HCT116 (cell line): Measurements from ENCODE around the gene GCSAM. TPM values are rescaled to one million over a fixed set of nuclear protein-coding genes. Genes with fewer than 3 reads are reported as not detected.

Experiments used
- ATAC-seq: fragments of 200-7000 bp; cut with Tn5 transposase; 2 replicates; pipeline ENCODE4 v1.9.1; 2020; ENCODE audit warnings: mild to moderate bottlenecking, moderate library complexity
- BruUV-seq: library from RNA; stranded (reverse); fragments of 400-500 nt; replicated peaks from 2 replicates; lab custom pipeline; 2021; lab: Mats Ljungman, UMichigan
- CTCF ChIA-PET: fragments of 300-600 bp; sonication (Branson Sonifier 250); formaldehyde crosslinking; loops from one replicate; lab custom pipeline; 2021; ENCODE audit warnings: antibody characterized with exemption; lab: Charles Lee
- POLR2A ChIA-PET: fragments of 300-600, 350-600 bp; sonication (Branson Sonifier 250); formaldehyde crosslinking; loops from one replicate; lab custom pipeline; 2021; ENCODE audit warnings: antibody characterized with exemption; lab: Charles Lee
- RAD21 ChIA-PET, 2 experiments: fragments of 300-600 bp; sonication (Branson Sonifier 250); formaldehyde crosslinking; loops; one replicate each; lab custom pipeline; 2023; ENCODE audit warnings: low total read pairs in 2 of 2; ENCODE audit not compliant: uncharacterized antibody in 2 of 2, unreplicated experiment in 2 of 2, low non-redundant PET in 1 of 2; lab: Charles Lee
- DNase-seq: peaks from one replicate; pipeline ENCODE4 v3.0.0-alpha.2; 2010; ENCODE audit warnings: low read depth, low spot score
- H2AFZ ChIP-seq: fragments of 200-600 bp; shearing (Covaris generic), sonication (generic); 2 replicates; pipeline ENCODE4 v1.6.1; 2017; ENCODE audit warnings: low read depth, mixed run types, mixed read lengths, antibody characterized with exemption, low read length; ENCODE audit not compliant: poor library complexity, severe bottlenecking
- H3K27ac ChIP-seq: 2 replicates; pipeline ENCODE4 v1.5.1; 2012; ENCODE audit warnings: low read depth, low read length
- H3K27me3 ChIP-seq: fragments of 200-600 bp; sonication (generic); 2 replicates; pipeline ENCODE4 v1.6.1; 2016; ENCODE audit warnings: mixed run types, low read length, mixed read lengths; ENCODE audit not compliant: insufficient read depth
- H3K36me3 ChIP-seq, 2 experiments: fragments of 200-500 bp in 1 of 2; fragments of 200-600 bp in 1 of 2; sonication (Bioruptor generic) in 1 of 2; sonication (generic) in 1 of 2; 2 replicates each; pipeline versions ENCODE4 v1.5.1 to v1.6.1; 2014 to 2016; ENCODE audit warnings: low read length in 2 of 2, inconsistent platforms in 1 of 2, mixed read lengths in 1 of 2, mixed run types in 1 of 2; ENCODE audit not compliant: insufficient read depth in 2 of 2, control insufficient read depth in 1 of 2
- H3K4me1 ChIP-seq, 2 experiments: fragments of 200-600 bp in 1 of 2; sonication (generic) in 1 of 2; 2 replicates each; pipeline versions ENCODE4 v1.5.1 to v1.6.1; 2012 to 2017; ENCODE audit warnings: low read length in 2 of 2, inconsistent platforms in 1 of 2, mild to moderate bottlenecking in 1 of 2, mixed read lengths in 1 of 2, mixed run types in 1 of 2, moderate library complexity in 1 of 2; ENCODE audit not compliant: insufficient read depth in 2 of 2, control insufficient read depth in 1 of 2
- H3K4me2 ChIP-seq: fragments of 200-600 bp; sonication (generic); 2 replicates; pipeline ENCODE4 v1.6.1; 2017; ENCODE audit warnings: mixed run types, low read length, mixed read lengths
- H3K4me3 ChIP-seq, 2 experiments: fragments of 200-600 bp in 1 of 2; sonication (generic) in 1 of 2; replicated peaks in 1 of 2; 2 replicates each; pipeline ENCODE4 v1.5.1; 2011 to 2016; ENCODE audit warnings: low read length in 2 of 2, control low read depth in 1 of 2, low read depth in 1 of 2, mild to moderate bottlenecking in 1 of 2, mixed read lengths in 1 of 2, mixed run types in 1 of 2
- H3K79me2 ChIP-seq: fragments of 200-600 bp; sonication (generic); 2 replicates; pipeline ENCODE4 v1.6.1; 2017; ENCODE audit warnings: mild to moderate bottlenecking, mixed run types, low read length, moderate library complexity, mixed read lengths; ENCODE audit not compliant: insufficient read depth
- H3K9ac ChIP-seq: fragments of 200-600 bp; sonication (generic); 2 replicates; pipeline ENCODE4 v1.6.1; 2016; ENCODE audit warnings: low read length, mixed read lengths
- H3K9me2 ChIP-seq: fragments of 200-600 bp; sonication (generic), shearing (Covaris generic); 2 replicates; pipeline ENCODE4 v1.6.1; 2017; ENCODE audit warnings: mixed run types, mild to moderate bottlenecking, moderate library complexity; ENCODE audit not compliant: insufficient read depth
- H3K9me3 ChIP-seq, 2 experiments: fragments of 200-500 bp in 1 of 2; fragments of 200-600 bp in 1 of 2; sonication (Bioruptor generic) in 1 of 2; sonication (generic) in 1 of 2; 2 replicates each; pipeline ENCODE4 v1.6.1; 2014 to 2017; ENCODE audit warnings: low read length in 2 of 2, mixed read lengths in 2 of 2, inconsistent platforms in 1 of 2, low read depth in 1 of 2, mild to moderate bottlenecking in 1 of 2, mixed run types in 1 of 2, moderate library complexity in 1 of 2; ENCODE audit not compliant: control insufficient read depth in 1 of 2, insufficient read depth in 1 of 2
- H4K20me1 ChIP-seq: fragments of 200-600 bp; sonication (generic), shearing (Covaris generic); 2 replicates; pipeline ENCODE4 v1.6.1; 2017; ENCODE audit warnings: mixed run types, mild to moderate bottlenecking, moderate library complexity; ENCODE audit not compliant: insufficient read depth
- CEBPB ChIP-seq: IDR thresholded peaks from 2 replicates; pipeline ENCODE4 v1.6.1; 2012; ENCODE audit warnings: low read depth
- CTCF ChIP-seq, 3 experiments: fragments of 200-600 bp in 1 of 3; sonication (generic) in 1 of 3; IDR thresholded peaks in 2 of 3; conservative IDR thresholded peaks in 1 of 3; 2 replicates each; pipeline ENCODE4 v1.5.1; 2012 to 2017; ENCODE audit warnings: low read depth in 2 of 3, low read length in 2 of 3, antibody characterized with exemption in 1 of 3, borderline replicate concordance in 1 of 3, control low read depth in 1 of 3, mild to moderate bottlenecking in 1 of 3, mixed read lengths in 1 of 3, mixed run types in 1 of 3, moderate library complexity in 1 of 3; ENCODE audit not compliant: insufficient read depth in 1 of 3
- EGR1 ChIP-seq: IDR thresholded peaks from 2 replicates; pipeline ENCODE4 v1.6.1; 2012; ENCODE audit warnings: low read depth
- EZH2 ChIP-seq: fragments of 200-600 bp; sonication (generic); IDR thresholded peaks from 2 replicates; pipeline ENCODE4 v1.6.1; 2017; ENCODE audit warnings: antibody characterized with exemption, mixed run types
- EZH2phosphoT487 ChIP-seq: fragments of 200-600 bp; IDR thresholded peaks from 2 replicates; pipeline ENCODE4 v1.6.1; 2018; ENCODE audit warnings: antibody characterized with exemption, borderline replicate concordance
- FOSL1 ChIP-seq: IDR thresholded peaks from 2 replicates; pipeline ENCODE4 v1.6.1; 2012; ENCODE audit warnings: low read depth
- JUND ChIP-seq: IDR thresholded peaks from 2 replicates; pipeline ENCODE4 v1.6.1; 2012
- POLR2AphosphoS5 ChIP-seq: IDR thresholded peaks from 2 replicates; pipeline ENCODE4 v1.6.1; 2011; ENCODE audit warnings: mild to moderate bottlenecking, low read depth, low read length, moderate library complexity
- RAD21 ChIP-seq: IDR thresholded peaks from 2 replicates; pipeline ENCODE4 v1.6.1; 2012; ENCODE audit warnings: low read depth, mild to moderate bottlenecking
- SP1 ChIP-seq: IDR thresholded peaks from 2 replicates; pipeline ENCODE4 v1.6.1; 2012; ENCODE audit warnings: low read depth
- SRF ChIP-seq: IDR thresholded peaks from 2 replicates; pipeline ENCODE4 v1.6.1; 2012; ENCODE audit warnings: low read depth
- TCF7L2 ChIP-seq: IDR thresholded peaks from 2 replicates; pipeline ENCODE4 v1.7.0; 2011; ENCODE audit warnings: borderline replicate concordance, inconsistent platforms; ENCODE audit not compliant: insufficient read depth, insufficient read length; ENCODE audit errors: extremely low read depth
- YY1 ChIP-seq: IDR thresholded peaks from 2 replicates; pipeline ENCODE4 v1.6.1; 2011; ENCODE audit warnings: low read length, low read depth, moderate library complexity, mild to moderate bottlenecking; ENCODE audit not compliant: insufficient replicate concordance; ENCODE audit errors: extremely low read depth
- ZFX ChIP-seq: fragments of 450-650 bp; IDR thresholded peaks from 2 replicates; pipeline ENCODE4 v1.6.1; 2017
- intact Hi-C: fragments of 100-400 bp; cut with micrococcal nuclease; formaldehyde crosslinking; loops from 2 replicates; pipeline ENCODE4 v1.10.0; 2022
- total RNA-seq: library from RNA; stranded (reverse); gene quantifications from one replicate; pipeline ENCODE4 v1.2.1, GENCODE V29; 2021; ENCODE audit not compliant: unreplicated experiment
- TF ChIP-seq, protein P1 (sequence below): IDR thresholded peaks from 2 replicates; pipeline ENCODE4 v1.6.1; 2012
- TF ChIP-seq, protein P2 (sequence below): IDR thresholded peaks from 2 replicates; pipeline ENCODE4 v1.6.1; 2012
- TF ChIP-seq, protein P3 (sequence below): IDR thresholded peaks from 2 replicates; pipeline ENCODE4 v1.6.1; 2012; ENCODE audit warnings: low read depth

The GCSAM gene
- total RNA-seq, 1 experiment from 2014 or later: not detected

GRCh38 chr3:112095731-112096130, 37.3 kb downstream of the GCSAM start (continued):
- TF ChIP-seq CTCF (IDR thresholded peaks at IDR 0.05 in 2 of 3, conservative IDR thresholded peaks at IDR 0.05 in 1 of 3; ENCODE audit: borderline replicate concordance in 1 of 3, insufficient read depth in 1 of 3, low read depth in 2 of 3, low read length in 2 of 3) (no peak), SRF (no peak), FOSL1 (no peak), EZH2phosphoT487 (no peak), POLR2AphosphoS5 (no peak), TCF7L2 (no peak)
- TF ChIP-seq, protein P1, sequence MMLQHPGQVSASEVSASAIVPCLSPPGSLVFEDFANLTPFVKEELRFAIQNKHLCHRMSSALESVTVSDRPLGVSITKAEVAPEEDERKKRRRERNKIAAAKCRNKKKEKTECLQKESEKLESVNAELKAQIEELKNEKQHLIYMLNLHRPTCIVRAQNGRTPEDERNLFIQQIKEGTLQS: no peak

DNA sequence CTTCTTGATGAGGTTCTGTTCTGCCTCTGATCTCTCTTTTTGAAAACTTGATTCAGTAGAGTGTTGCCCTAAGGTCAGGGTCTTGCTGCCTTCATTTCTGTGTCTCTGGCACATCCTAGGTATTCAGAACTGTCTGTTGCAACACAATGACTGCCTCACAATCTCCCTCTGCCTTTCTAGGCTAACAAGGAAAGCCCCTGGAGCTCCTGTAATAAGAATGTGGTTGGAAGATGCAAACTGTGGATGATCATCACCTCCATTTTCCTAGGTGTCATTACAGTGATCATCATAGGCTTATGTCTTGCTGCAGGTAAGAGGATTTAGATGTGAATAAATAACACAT, 39.9 kb downstream of the GCSAM start:
- Histone ChIP-seq H3K4me1 (peaks cover 13 to 33% of the 10 kb centered on the region in 2 experiments), H3K27ac (no peak overlapping the region), H4K20me1 (no peaks in the 10 kb centered on the region), H3K9ac (no peak overlapping the region), H3K4me3 (no peak overlapping the region), H3K9me2 (no peaks in the 10 kb centered on the region)
- POLR2A ChIA-PET: no interaction called here
- intact Hi-C loops: no loop called here
- DNase-seq: no peak
- TF ChIP-seq SP1 (no peak), JUND (no peak), EZH2 (no peak), EGR1 (no peak), YY1 (no peak), TCF7L2 (no peak), ZFX (no peak), CEBPB (no peak), CTCF (IDR thresholded peaks at IDR 0.05 in 2 of 3, conservative IDR thresholded peaks at IDR 0.05 in 1 of 3; ENCODE audit: borderline replicate concordance in 1 of 3, insufficient read depth in 1 of 3, low read depth in 2 of 3, low read length in 2 of 3) (no peak), POLR2AphosphoS5 (no peak), RAD21 (no peak)
- TF ChIP-seq, protein P2, sequence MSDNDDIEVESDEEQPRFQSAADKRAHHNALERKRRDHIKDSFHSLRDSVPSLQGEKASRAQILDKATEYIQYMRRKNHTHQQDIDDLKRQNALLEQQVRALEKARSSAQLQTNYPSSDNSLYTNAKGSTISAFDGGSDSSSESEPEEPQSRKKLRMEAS: no peak
- TF ChIP-seq, protein P3, sequence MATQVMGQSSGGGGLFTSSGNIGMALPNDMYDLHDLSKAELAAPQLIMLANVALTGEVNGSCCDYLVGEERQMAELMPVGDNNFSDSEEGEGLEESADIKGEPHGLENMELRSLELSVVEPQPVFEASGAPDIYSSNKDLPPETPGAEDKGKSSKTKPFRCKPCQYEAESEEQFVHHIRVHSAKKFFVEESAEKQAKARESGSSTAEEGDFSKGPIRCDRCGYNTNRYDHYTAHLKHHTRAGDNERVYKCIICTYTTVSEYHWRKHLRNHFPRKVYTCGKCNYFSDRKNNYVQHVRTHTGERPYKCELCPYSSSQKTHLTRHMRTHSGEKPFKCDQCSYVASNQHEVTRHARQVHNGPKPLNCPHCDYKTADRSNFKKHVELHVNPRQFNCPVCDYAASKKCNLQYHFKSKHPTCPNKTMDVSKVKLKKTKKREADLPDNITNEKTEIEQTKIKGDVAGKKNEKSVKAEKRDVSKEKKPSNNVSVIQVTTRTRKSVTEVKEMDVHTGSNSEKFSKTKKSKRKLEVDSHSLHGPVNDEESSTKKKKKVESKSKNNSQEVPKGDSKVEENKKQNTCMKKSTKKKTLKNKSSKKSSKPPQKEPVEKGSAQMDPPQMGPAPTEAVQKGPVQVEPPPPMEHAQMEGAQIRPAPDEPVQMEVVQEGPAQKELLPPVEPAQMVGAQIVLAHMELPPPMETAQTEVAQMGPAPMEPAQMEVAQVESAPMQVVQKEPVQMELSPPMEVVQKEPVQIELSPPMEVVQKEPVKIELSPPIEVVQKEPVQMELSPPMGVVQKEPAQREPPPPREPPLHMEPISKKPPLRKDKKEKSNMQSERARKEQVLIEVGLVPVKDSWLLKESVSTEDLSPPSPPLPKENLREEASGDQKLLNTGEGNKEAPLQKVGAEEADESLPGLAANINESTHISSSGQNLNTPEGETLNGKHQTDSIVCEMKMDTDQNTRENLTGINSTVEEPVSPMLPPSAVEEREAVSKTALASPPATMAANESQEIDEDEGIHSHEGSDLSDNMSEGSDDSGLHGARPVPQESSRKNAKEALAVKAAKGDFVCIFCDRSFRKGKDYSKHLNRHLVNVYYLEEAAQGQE: no peak
- TF ChIP-seq, protein P1: no peak
- TF ChIP-seq, all 23 proteins: peak for 0
- ChIA-PET RAD21 (no interaction called here), CTCF (interaction anchor here (1.6 kb wide), 1 partner anchor 18 kb away, joined by 4 read pairs; no protein-coding TSS in a partner anchor)
- Histone ChIP-seq H3K27me3 (no peaks in the 10 kb centered on the region), H3K79me2 (peaks cover 67% of the 10 kb centered on the region), H2AFZ (no peak overlapping the region), H3K4me2 (no peak overlapping the region), H3K36me3 (peaks cover 0 to 5% of the 10 kb centered on the region in 2 experiments; a peak in 1 of 4 replicates), H3K9me3 (no peaks in the 10 kb centered on the region)
- no TSS peak for BruUV-seq
- no peak for ATAC-seq
